Measurements from ENCODE around the gene DNAJC15. TPM values are rescaled to one million over a fixed set of nuclear protein-coding genes. Genes with fewer than 3 reads are reported as not detected.

The DNAJC15 gene
- total RNA-seq, 4 donors from 2014 or later, result 9.3 to 21.6 (median 12.7) TPM

DNA sequence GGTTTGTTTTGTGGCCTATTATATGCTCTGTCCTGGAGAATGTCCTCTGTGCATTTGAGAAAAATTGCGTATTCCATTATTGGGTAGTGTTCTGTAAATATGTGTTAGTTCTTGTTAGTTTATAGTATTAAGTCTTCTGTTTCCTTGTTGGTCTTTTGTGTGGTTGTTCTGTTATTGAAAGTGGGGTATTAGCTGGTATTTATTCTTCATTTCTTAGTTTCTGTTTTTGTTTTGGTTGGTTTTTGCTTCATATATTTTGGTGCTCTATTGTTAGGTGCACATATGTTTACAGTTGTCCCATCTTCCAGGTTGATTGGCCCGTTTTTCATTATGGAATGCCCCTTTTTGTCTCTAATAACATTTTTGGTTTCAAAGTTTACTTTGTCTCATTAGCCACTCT lies 77.3 kb downstream of the DNAJC15 start:
- H3K27ac ChIP-seq, result no peak overlapping the region
- ATAC-seq, result no peak
- no peaks in the 10 kb centered on the region for H3K36me3 ChIP-seq
- peaks cover 0 to 13% (median 4%) of the 10 kb centered on the region in 3 donors for H3K4me1 ChIP-seq
- no peak overlapping the region for H3K4me3 ChIP-seq
- H3K27me3 ChIP-seq, result no peaks in the 10 kb centered on the region
- 87 to 100% methylated on average over 2 of the region's 2 CpGs for WGBS, 2 donors (ENCODE audit: low coverage in 1 of 2)
- H3K9me3 ChIP-seq, result peaks cover 0 to 8% (median 0%) of the 10 kb centered on the region in 3 donors
- no peak for TF ChIP-seq POLR2AphosphoS5 (IDR thresholded peaks at IDR 0.05)
- TF ChIP-seq POLR2A (IDR thresholded peaks at IDR 0.05), result no peak
- TF ChIP-seq EP300 (IDR thresholded peaks at IDR 0.05), result no peak
- TF ChIP-seq, protein P1, sequence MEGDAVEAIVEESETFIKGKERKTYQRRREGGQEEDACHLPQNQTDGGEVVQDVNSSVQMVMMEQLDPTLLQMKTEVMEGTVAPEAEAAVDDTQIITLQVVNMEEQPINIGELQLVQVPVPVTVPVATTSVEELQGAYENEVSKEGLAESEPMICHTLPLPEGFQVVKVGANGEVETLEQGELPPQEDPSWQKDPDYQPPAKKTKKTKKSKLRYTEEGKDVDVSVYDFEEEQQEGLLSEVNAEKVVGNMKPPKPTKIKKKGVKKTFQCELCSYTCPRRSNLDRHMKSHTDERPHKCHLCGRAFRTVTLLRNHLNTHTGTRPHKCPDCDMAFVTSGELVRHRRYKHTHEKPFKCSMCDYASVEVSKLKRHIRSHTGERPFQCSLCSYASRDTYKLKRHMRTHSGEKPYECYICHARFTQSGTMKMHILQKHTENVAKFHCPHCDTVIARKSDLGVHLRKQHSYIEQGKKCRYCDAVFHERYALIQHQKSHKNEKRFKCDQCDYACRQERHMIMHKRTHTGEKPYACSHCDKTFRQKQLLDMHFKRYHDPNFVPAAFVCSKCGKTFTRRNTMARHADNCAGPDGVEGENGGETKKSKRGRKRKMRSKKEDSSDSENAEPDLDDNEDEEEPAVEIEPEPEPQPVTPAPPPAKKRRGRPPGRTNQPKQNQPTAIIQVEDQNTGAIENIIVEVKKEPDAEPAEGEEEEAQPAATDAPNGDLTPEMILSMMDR (IDR thresholded peaks at IDR 0.05), result no peak

GRCh38 chr13:43102304-43102703 lies 78.9 kb downstream of the DNAJC15 start:
- 81 to 92% methylated on average over 4 of the region's 4 CpGs for WGBS, 2 donors (ENCODE audit: low coverage in 1 of 2)
- no peaks in the 10 kb centered on the region for H3K36me3 ChIP-seq
- H3K27ac ChIP-seq, result no peak overlapping the region
- H3K4me1 ChIP-seq, result peaks cover 0 to 4% (median 0%) of the 10 kb centered on the region in 3 donors
- no peak for ATAC-seq
- TF ChIP-seq POLR2A (IDR thresholded peaks at IDR 0.05) (no peak), POLR2AphosphoS5 (IDR thresholded peaks at IDR 0.05) (no peak), EP300 (IDR thresholded peaks at IDR 0.05) (no peak)
- TF ChIP-seq, protein P1 (IDR thresholded peaks at IDR 0.05), result no peak
- H3K4me3 ChIP-seq, result no peak overlapping the region
- H3K27me3 ChIP-seq, result no peaks in the 10 kb centered on the region
- H3K9me3 ChIP-seq, result peaks cover 0 to 8% (median 0%) of the 10 kb centered on the region in 3 donors

GRCh38 chr13:43107780-43108179 lies 84.4 kb downstream of the DNAJC15 start:
- Histone ChIP-seq H3K27ac (no peak overlapping the region), H3K27me3 (no peaks in the 10 kb centered on the region), H3K9me3 (no peaks in the 10 kb centered on the region), H3K4me1 (peaks cover 0 to 4% (median 0%) of the 10 kb centered on the region in 3 donors), H3K4me3 (no peak overlapping the region), H3K36me3 (peaks cover 0 to 10% of the 10 kb centered on the region in 2 donors)
- no peak for ATAC-seq
- TF ChIP-seq POLR2A (IDR thresholded peaks at IDR 0.05) (no peak), EP300 (IDR thresholded peaks at IDR 0.05) (no peak), POLR2AphosphoS5 (IDR thresholded peaks at IDR 0.05) (no peak)
- TF ChIP-seq, protein P1 (IDR thresholded peaks at IDR 0.05), result no peak
- WGBS, 2 donors (ENCODE audit: low coverage in 1 of 2), result 72 to 95% methylated on average over 2 of the region's 2 CpGs

DNA sequence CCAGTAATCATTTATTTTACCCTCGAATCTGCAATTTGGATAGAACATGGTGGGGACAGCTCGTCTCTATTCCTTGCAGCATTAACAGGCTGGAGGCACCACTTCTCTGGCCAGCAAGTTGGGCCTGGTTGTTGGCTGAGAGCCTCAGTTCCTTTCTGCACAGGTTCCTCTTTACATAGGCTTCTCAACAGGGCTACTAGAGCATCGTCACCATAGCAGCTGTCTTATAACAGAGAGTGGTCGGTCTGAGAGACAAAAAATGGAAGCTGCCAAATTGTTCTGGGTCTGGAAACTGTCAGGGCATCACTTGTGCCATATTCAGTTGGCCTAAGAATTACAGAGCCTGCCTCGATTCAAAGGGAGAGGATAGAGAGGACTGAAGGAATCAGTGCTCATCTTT lies 86.7 kb downstream of the DNAJC15 start:
- no peak for ATAC-seq
- Histone ChIP-seq H3K4me3 (no peak overlapping the region), H3K9me3 (no peaks in the 10 kb centered on the region), H3K27me3 (no peaks in the 10 kb centered on the region), H3K27ac (no peak overlapping the region), H3K36me3 (peaks cover 0 to 10% of the 10 kb centered on the region in 2 donors), H3K4me1 (peaks cover 0 to 4% (median 0%) of the 10 kb centered on the region in 3 donors)
- WGBS, 2 donors (ENCODE audit: low coverage in 1 of 2), result 60 to 65% methylated on average over 5 of the region's 5 CpGs
- TF ChIP-seq POLR2AphosphoS5 (IDR thresholded peaks at IDR 0.05), result no peak
- TF ChIP-seq, protein P1 (IDR thresholded peaks at IDR 0.05), result no peak
- TF ChIP-seq POLR2A (IDR thresholded peaks at IDR 0.05), result no peak
- TF ChIP-seq EP300 (IDR thresholded peaks at IDR 0.05), result no peak

DNA sequence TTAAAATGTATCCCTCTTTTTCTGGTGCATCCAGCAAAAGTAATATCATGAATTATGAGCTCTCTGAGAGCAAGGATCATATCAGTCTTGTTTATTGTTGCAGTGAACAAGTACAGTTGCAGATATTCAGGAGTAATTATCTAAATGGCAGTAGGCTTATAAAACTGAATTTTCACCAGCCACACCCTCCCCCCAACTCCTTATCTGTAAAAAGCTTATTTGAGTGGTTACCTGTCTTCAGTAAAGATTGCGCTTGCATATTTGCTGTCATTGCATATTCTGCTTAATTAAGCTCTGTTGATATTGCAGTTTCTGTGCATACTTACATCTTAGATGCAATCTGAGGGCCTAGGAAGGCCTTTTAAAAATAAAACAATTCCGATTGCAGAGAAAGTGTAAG lies 87.3 kb downstream of the DNAJC15 start:
- peaks cover 0 to 4% (median 0%) of the 10 kb centered on the region in 3 donors for H3K4me1 ChIP-seq
- no peaks in the 10 kb centered on the region for H3K9me3 ChIP-seq
- H3K27me3 ChIP-seq, result no peaks in the 10 kb centered on the region
- H3K27ac ChIP-seq, result no peak overlapping the region
- WGBS, 2 donors (ENCODE audit: low coverage in 1 of 2), result 94 to 100% methylated on average over 2 of the region's 2 CpGs
- H3K36me3 ChIP-seq, result peaks cover 0 to 10% of the 10 kb centered on the region in 2 donors
- TF ChIP-seq, protein P1 (IDR thresholded peaks at IDR 0.05), result no peak
- TF ChIP-seq EP300 (IDR thresholded peaks at IDR 0.05) (no peak), POLR2AphosphoS5 (IDR thresholded peaks at IDR 0.05) (no peak), POLR2A (IDR thresholded peaks at IDR 0.05) (no peak)
- H3K4me3 ChIP-seq, result no peak overlapping the region
- no peak for ATAC-seq
